Liver (tissue), 3 donors: ENCODE measurements around the gene C6orf132.

Experiments used
- ATF3 ChIP-seq: IDR thresholded peaks from 2 replicates; pipeline ENCODE4 v1.6.1; 2016; ENCODE audit warnings: antibody characterized with exemption
- CTCF ChIP-seq: fragments of 150-350 bp; IDR thresholded peaks from 2 replicates; pipeline ENCODE4 v1.5.1; 2017; ENCODE audit warnings: improper control_type of control experiment, low read depth, low read length; ENCODE audit not compliant: missing input control
- EGR1 ChIP-seq, 2 donors: IDR thresholded peaks; 2 replicates each; pipeline ENCODE4 v1.6.1; 2016 to 2018; ENCODE audit warnings: antibody characterized with exemption in 2 of 2, low read depth in 2 of 2
- GABPA ChIP-seq, 2 donors: IDR thresholded peaks in 1 of 2; conservative IDR thresholded peaks in 1 of 2; 2 replicates each; pipeline ENCODE4 v1.6.1; 2016; ENCODE audit warnings: antibody characterized with exemption in 2 of 2, mild to moderate bottlenecking in 1 of 2, moderate library complexity in 1 of 2
- JUND ChIP-seq, 2 donors: IDR thresholded peaks; 2 replicates each; pipeline ENCODE4 v1.6.1; 2016; ENCODE audit warnings: antibody characterized with exemption in 2 of 2
- MAX ChIP-seq: IDR thresholded peaks from 2 replicates; pipeline ENCODE4 v1.6.1; 2016; ENCODE audit warnings: antibody characterized with exemption
- NR2F2 ChIP-seq: IDR thresholded peaks from 2 replicates; pipeline ENCODE4 v1.6.1; 2016; ENCODE audit warnings: antibody characterized with exemption
- RAD21 ChIP-seq, 2 donors: IDR thresholded peaks; 2 replicates each; pipeline ENCODE4 v1.6.1; 2016; ENCODE audit warnings: antibody characterized with exemption in 2 of 2, mild to moderate bottlenecking in 2 of 2
- RXRA ChIP-seq, 2 donors: IDR thresholded peaks; 2 replicates each; pipeline ENCODE4 v1.6.1; 2017 to 2018; ENCODE audit warnings: antibody characterized with exemption in 2 of 2, mild to moderate bottlenecking in 1 of 2
- SP1 ChIP-seq: IDR thresholded peaks from 2 replicates; pipeline ENCODE4 v1.6.1; 2018; ENCODE audit warnings: antibody characterized with exemption, mild to moderate bottlenecking
- TAF1 ChIP-seq: conservative IDR thresholded peaks from 2 replicates; pipeline ENCODE4 v1.6.1; 2016; ENCODE audit warnings: antibody characterized with exemption, mild to moderate bottlenecking
- YY1 ChIP-seq: IDR thresholded peaks from 2 replicates; pipeline ENCODE4 v1.6.1; 2016; ENCODE audit warnings: antibody characterized with exemption, mild to moderate bottlenecking
- TF ChIP-seq, protein P1 (sequence below): IDR thresholded peaks from 2 replicates; pipeline ENCODE4 v1.6.1; 2016; ENCODE audit warnings: antibody characterized with exemption, mild to moderate bottlenecking
- donor health status: healthy.
- donor health status: healthy.

GRCh38 chr6:42124223-42124836, 18.1 kb downstream of the C6orf132 start:
- TF ChIP-seq CTCF (no peak), YY1 (no peak), RAD21 (IDR thresholded peaks at IDR 0.05) (no peak), MAX (no peak), NR2F2 (no peak), RXRA (IDR thresholded peaks at IDR 0.05) (no peak), GABPA (IDR thresholded peaks at IDR 0.05 in 1 of 2, conservative IDR thresholded peaks at IDR 0.05 in 1 of 2) (no peak), TAF1 (no peak), JUND (IDR thresholded peaks at IDR 0.05) (no peak), EGR1 (IDR thresholded peaks at IDR 0.05; ENCODE audit: low read depth in 2 of 2) (no peak), SP1 (no peak), ATF3 (no peak)
- TF ChIP-seq, protein P1, sequence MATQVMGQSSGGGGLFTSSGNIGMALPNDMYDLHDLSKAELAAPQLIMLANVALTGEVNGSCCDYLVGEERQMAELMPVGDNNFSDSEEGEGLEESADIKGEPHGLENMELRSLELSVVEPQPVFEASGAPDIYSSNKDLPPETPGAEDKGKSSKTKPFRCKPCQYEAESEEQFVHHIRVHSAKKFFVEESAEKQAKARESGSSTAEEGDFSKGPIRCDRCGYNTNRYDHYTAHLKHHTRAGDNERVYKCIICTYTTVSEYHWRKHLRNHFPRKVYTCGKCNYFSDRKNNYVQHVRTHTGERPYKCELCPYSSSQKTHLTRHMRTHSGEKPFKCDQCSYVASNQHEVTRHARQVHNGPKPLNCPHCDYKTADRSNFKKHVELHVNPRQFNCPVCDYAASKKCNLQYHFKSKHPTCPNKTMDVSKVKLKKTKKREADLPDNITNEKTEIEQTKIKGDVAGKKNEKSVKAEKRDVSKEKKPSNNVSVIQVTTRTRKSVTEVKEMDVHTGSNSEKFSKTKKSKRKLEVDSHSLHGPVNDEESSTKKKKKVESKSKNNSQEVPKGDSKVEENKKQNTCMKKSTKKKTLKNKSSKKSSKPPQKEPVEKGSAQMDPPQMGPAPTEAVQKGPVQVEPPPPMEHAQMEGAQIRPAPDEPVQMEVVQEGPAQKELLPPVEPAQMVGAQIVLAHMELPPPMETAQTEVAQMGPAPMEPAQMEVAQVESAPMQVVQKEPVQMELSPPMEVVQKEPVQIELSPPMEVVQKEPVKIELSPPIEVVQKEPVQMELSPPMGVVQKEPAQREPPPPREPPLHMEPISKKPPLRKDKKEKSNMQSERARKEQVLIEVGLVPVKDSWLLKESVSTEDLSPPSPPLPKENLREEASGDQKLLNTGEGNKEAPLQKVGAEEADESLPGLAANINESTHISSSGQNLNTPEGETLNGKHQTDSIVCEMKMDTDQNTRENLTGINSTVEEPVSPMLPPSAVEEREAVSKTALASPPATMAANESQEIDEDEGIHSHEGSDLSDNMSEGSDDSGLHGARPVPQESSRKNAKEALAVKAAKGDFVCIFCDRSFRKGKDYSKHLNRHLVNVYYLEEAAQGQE: no peak
